ENCODE results near the gene RBP4.
"Not testable (repeated sequence)": the region's sequence is repeated elsewhere in the genome, so short reads cannot be mapped to it uniquely, and the experiment has no call there.

The RBP4 gene

GRCh38 chr10:93567277-93568104 lies 33.5 kb downstream of the RBP4 start:
- in situ Hi-C loops (cut with HindIII; ENCODE audit: low sequenced_read_pairs) = no loop called here

- in situ Hi-C loops (cut with HindIII; ENCODE audit: low sequenced_read_pairs) = no loop called here
Measured at GRCh38 chr10:93566435-93567276, 34.4 kb downstream of the RBP4 start, which contains the start of gene FFAR4. TSS of gene FFAR4 (plus strand) at chr10:93566665. CDS start at chr10:93566721, 56 bp downstream.

DNA sequence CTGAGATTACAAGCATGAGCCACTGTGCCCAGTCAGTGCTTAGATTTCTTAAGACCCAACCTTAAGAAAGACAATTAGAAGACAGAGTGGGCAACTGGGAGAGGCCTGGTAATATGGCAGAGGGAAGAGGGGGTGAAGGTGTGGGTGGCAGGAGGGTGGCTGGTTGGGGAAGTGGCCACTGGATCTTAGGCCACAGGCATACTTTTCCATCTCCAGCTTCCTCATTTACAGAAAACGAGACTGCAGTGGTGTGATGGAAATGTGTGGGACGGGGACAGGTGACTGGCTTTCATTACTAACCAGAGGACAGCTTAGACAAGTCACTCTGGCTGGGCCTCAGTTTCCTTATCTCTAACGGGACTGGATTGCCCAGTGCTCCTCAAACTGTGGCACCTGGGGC lies 35.6 kb downstream of the RBP4 start:
- in situ Hi-C loops (cut with HindIII; ENCODE audit: low sequenced_read_pairs) = no loop called here

DNA sequence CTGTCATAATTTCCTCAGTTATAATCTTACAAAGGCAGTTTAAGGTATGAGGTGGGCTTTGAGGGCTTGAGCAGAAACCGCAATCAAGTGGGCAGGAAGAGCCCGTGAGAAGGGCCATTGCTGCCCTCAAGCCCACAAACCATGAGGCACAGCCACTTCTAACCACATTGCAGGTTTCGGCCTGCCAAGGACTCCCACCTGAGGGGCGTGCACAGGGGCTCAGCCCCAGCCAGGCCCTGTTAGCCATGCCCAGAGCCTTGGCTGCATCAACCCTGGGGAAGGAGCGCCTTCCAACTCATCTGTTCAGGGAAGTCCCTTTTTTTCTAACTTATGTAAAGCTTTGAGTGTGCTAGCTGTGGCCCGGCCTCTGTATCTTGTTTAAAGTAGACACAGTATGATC lies 40.5 kb downstream of the RBP4 start:
- in situ Hi-C loops (cut with HindIII; ENCODE audit: low sequenced_read_pairs) = no loop called here

DNA sequence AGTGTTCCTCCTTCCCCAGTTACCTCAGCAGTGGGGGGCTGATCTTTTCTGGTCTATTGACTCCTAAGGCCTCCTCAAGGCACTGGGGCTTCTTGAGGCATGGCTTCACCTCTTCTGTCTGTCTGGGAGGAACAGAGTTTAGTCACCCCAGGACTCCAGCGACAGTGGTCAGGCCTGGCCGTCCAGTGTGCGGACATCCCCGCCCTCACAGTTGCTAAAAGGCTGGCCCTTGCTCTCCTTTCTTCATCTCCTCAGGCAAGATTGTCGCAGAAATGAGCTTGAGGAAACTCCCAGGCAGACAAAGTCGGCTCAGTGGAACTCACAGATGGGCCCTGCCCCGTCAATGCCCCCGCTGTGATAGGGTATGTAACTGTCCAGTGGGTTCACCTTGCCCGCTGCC lies 41.5 kb downstream of the RBP4 start:
- in situ Hi-C loops (cut with HindIII; ENCODE audit: low sequenced_read_pairs) = no loop called here

GRCh38 chr10:93554760-93555432 lies 46.1 kb downstream of the RBP4 start:
- in situ Hi-C loops (cut with HindIII; ENCODE audit: low sequenced_read_pairs) = no loop called here

- in situ Hi-C loops (cut with HindIII; ENCODE audit: low sequenced_read_pairs) = no loop called here
Measured at GRCh38 chr10:93554316-93554663, 46.7 kb downstream of the RBP4 start.

DNA sequence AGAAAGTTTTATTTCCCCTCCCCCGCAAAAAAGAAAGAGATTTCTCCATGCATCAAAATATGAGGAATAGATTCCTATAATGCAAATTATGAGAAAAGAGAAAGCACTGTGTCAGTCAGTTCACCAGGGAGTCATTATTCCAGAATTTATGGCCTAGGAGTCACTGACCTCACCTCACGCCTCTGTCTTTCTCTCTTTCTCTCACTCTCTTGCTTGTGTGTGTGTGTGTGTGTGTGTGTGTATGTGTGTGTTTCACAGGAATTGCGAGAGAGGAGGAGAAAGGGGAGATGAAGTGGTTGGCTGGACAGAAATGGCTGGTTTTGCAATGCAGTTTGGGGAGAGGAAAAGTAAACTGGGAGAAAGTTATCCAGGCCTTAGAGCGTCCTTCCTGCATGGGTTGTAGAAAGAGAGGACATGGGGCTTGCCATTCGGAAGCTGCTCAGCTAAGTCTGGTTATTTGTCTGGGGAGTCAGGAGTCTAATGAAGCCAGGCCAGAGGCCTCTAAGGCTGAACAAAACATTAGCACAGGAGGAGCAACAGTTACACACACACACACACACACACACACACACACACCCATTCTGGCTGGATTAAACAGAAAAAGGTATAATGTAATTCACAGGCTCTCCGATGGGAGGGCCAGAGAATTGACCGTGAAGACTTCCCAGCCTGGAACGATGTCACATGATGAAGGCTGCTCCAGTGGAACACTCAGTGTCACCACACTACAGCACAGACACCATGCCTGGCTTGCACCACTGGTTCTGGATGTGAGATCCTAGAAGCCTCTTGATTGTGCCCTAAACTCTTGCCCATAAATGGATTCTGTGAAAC lies 47.3 kb downstream of the RBP4 start:
- in situ Hi-C loops (cut with HindIII; ENCODE audit: low sequenced_read_pairs) = no loop called here

DNA sequence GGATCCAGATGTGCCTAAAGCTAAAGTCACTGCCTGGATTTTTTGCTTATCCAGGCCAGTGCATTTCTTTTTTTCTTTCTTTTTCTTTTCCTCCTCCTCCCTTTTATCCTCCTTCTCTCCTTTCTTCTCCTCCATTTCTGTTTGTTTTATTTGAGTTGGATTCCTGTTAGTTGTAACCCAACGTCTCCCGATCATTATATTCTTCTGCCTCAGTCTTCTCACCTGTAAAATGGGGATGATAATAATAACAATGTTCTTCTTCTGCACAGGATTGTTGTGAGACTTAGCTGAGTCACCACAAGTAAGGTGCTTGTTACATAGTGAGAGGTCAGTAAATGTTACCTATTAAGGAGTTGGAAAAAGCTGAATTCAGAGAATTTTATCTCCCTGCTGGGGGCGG lies 48.3 kb downstream of the RBP4 start:
- in situ Hi-C loops (cut with HindIII; ENCODE audit: low sequenced_read_pairs) = no loop called here

GRCh38 chr10:93550606-93551005 lies 50.4 kb downstream of the RBP4 start:
- in situ Hi-C loops (cut with HindIII; ENCODE audit: low sequenced_read_pairs) = no loop called here

DNA sequence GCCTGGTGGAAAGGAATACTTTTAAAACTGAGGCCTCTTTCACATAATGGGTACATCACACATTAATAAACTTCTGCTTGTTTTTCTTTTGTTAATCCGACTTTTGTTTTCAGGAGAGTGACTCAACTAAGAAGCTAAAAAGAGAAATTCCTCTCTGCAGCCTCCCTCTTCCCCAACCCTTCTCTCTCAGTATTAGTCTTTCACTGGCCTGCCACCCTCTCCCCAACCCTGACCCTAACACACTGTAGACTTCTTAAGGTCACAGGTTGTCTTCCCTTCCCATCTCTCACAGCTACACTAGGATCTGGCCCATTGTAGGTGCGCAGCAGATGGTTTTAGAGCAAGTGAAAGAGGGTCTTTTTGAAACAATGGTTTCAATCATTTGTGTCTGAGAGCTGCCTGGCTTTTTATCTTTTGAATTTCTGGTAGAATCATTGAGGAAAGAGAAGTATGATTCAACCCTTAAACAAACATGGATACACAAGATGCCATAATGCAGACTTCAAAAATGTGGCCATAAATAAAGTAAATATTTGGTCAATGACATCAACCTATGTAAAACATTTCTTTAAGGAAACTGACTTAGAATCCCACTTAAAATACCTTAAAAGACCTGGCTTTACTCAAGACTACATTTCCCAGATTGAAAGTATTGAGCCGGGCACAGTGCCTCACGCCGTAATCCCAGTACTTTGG lies 52.5 kb downstream of the RBP4 start:
- in situ Hi-C loops (cut with HindIII; ENCODE audit: low sequenced_read_pairs) = no loop called here

DNA sequence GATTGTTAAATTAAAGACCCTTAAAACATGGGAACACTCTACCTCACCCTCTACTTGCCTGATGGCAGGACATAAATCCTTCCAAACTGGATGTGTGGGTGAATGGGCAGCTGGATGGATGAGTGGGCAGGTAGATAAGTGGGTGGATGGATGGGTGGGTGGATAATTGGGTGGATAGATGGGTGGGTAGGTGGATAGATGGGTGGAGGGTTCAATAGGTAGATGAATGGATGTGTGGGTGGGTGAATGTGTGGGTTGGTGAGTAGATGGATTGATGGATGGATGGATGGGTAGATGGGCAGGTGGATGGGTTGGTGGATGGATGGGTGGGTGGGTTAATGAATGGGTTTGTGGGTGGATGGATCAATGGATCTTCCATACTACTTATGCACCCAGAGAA lies 53.5 kb downstream of the RBP4 start:
- in situ Hi-C loops (cut with HindIII; ENCODE audit: low sequenced_read_pairs) = no loop called here

DNA sequence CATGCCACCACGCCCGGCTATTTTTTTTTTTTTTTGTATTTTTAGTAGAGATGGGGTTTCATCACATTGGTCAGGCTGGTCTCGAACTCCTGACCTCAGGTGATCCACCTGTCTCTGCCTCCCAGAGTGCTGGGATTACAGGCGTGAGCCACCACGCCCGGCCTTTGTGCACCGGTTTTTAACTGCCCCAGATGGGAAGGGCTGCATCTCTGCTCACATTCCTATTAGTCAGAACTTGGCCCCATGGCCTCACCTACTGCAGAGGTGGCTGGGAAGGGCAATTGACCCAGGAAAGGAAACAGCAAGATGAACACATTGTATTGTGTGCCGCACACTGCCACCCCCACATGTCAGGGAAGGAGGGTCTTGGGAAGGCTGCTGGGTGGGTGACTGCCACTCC lies 54.0 kb downstream of the RBP4 start:
- in situ Hi-C loops (cut with HindIII; ENCODE audit: low sequenced_read_pairs) = not testable (repeated sequence)

DNA sequence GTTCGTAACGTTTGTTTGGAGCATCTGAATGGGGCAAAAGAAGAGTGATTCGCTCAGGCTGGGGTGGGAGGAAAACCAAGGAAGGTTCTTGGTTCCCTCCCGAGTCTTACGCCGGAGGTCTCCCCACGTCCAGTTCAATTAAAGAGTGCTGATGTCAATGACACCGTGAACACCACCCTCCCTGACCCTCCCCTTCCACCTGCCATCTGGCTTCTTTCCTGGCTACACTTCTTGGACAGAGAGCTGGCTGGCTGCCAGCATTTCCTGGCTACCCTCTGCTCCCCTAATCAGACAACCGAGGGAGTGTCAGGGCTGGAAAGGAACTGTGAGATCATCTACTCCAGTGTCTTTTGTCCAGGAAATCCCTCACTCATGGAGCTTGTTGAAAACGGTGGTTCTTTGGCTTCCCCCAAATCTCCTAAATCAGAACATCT lies 58.7 kb downstream of the RBP4 start:
- in situ Hi-C loops (cut with HindIII; ENCODE audit: low sequenced_read_pairs) = no loop called here

Data from DLD1 (cell line).